Sigmoid colon (tissue), 7 donors: Measurements from ENCODE around the gene QSOX1. TPM values are rescaled to one million over a fixed set of nuclear protein-coding genes. Genes with fewer than 3 reads are reported as not detected.
A peak's percentile ranks its signal among the peaks of the same experiment; 100 is the strongest.

ENCODE experiments used
- DNase-seq: peaks from one replicate; pipeline ENCODE4 v3.0.0-alpha.2; 2019
- H3K27ac ChIP-seq, 4 donors: fragments of 200-600 bp; sonication (generic); one replicate each; pipeline ENCODE4 v1.5.1; 2016 to 2019; ENCODE audit warnings: mild to moderate bottlenecking in 1 of 4
- H3K27me3 ChIP-seq, 3 donors: fragments of 200-600 bp; sonication (generic); one replicate each; pipeline ENCODE4 v1.5.1; 2019; ENCODE audit warnings: mild to moderate bottlenecking in 1 of 3
- H3K36me3 ChIP-seq, 4 donors: fragments of 200-600 bp; sonication (generic); one replicate each; pipeline ENCODE4 v1.5.1; 2016 to 2019
- H3K4me1 ChIP-seq, 4 donors: fragments of 200-600 bp; sonication (generic); one replicate each; pipeline ENCODE4 v1.5.1; 2017 to 2019
- H3K4me3 ChIP-seq, 4 donors: fragments of 200-600 bp; sonication (generic); one replicate each; pipeline ENCODE4 v1.5.1; 2017 to 2019; ENCODE audit warnings: mild to moderate bottlenecking in 2 of 4, moderate library complexity in 1 of 4
- H3K9me3 ChIP-seq, 4 donors: fragments of 200-600 bp in 3 of 4; sonication (generic) in 3 of 4; one replicate each; pipeline versions ENCODE4 v1.5.1 to v1.6.1; 2013 to 2019
- CTCF ChIP-seq, 4 experiments: fragments of 450-650 bp in 3 of 4; fragments of 200-600 bp in 1 of 4; IDR thresholded peaks; one replicate each; pipeline ENCODE4 v1.5.1; 2016 to 2019; ENCODE audit warnings: antibody characterized with exemption in 4 of 4, mild to moderate bottlenecking in 3 of 4, moderate library complexity in 2 of 4
- EP300 ChIP-seq, 4 donors: sonication (generic); formaldehyde crosslinking; IDR thresholded peaks; one replicate each; pipeline ENCODE4 v1.6.1; 2017; ENCODE audit warnings: antibody characterized with exemption in 4 of 4
- POLR2A ChIP-seq, 2 donors: fragments of 450-650 bp; IDR thresholded peaks; one replicate each; pipeline ENCODE4 v1.6.1; 2016; ENCODE audit warnings: antibody characterized with exemption in 2 of 2, mild to moderate bottlenecking in 2 of 2, moderate library complexity in 2 of 2
- POLR2AphosphoS5 ChIP-seq, 4 donors: sonication (generic); formaldehyde crosslinking; IDR thresholded peaks; one replicate each; pipeline ENCODE4 v1.6.1; 2017; ENCODE audit warnings: antibody characterized with exemption in 4 of 4
- WGBS, 2 donors: extraction: QIAGEN DNeasy Blood & Tissue Kit; methylation state at CpG; one replicate each; pipeline ENCODE4 v1.1.7; 2013; 5-methylcytosine and 5-hydroxymethylcytosine counted together
- intact Hi-C: fragments of 100-400 bp; cut with DNase I; formaldehyde crosslinking; loops from one replicate; pipeline ENCODE4 v1.15.1; 2023
- polyA plus RNA-seq, 3 donors: library from polyadenylated mRNA; stranded (reverse); fragments of 200-250 nt; gene quantifications; one replicate each; pipeline ENCODE4 v1.2.3, GENCODE V29; 2013
- total RNA-seq, 4 donors: library from RNA; depleted of rRNA; stranded (reverse); fragments of >200 nt; gene quantifications; one replicate each; pipeline ENCODE4 v1.1.0, GENCODE V29; 2016
- donor health status: healthy with polysubstance abuse.
- donor health status: Bipolar disorder and iron deficiency.
- donor health status: healthy.

The QSOX1 gene
- total and polyA plus RNA-seq, 7 donors: 26.4 to 175 (median 71.9) TPM

- WGBS, 2 donors: 93 to 94% methylated on average over 22 of the region's 22 CpGs
- Histone ChIP-seq H3K4me3 (no peak overlapping the region), H3K27ac (no peak overlapping the region), H3K9me3 (no peaks in the 10 kb centered on the region), H3K36me3 (no peaks in the 10 kb centered on the region), H3K4me1 (no peaks in the 10 kb centered on the region), H3K27me3 (peaks cover 0 to 3% (median 0%) of the 10 kb centered on the region in 3 donors)
- intact Hi-C loops: no loop called here
- TF ChIP-seq POLR2A (IDR thresholded peaks at IDR 0.05) (no peak), POLR2AphosphoS5 (IDR thresholded peaks at IDR 0.05) (no peak), CTCF (IDR thresholded peaks at IDR 0.05) (no peak), EP300 (IDR thresholded peaks at IDR 0.05) (no peak)
- DNase-seq: peak; percentile 36
These were observed 61.4 kb downstream of the QSOX1 start for GRCh38 chr1:180215856-180216625.

GRCh38 chr1:180217006-180217405 is 62.3 kb downstream of the QSOX1 start:
- Histone ChIP-seq H3K27me3 (peaks cover 0 to 3% (median 0%) of the 10 kb centered on the region in 3 donors), H3K4me1 (no peaks in the 10 kb centered on the region), H3K36me3 (no peaks in the 10 kb centered on the region), H3K9me3 (no peaks in the 10 kb centered on the region), H3K27ac (no peak overlapping the region), H3K4me3 (no peak overlapping the region)
- intact Hi-C loops: no loop called here
- TF ChIP-seq POLR2AphosphoS5 (IDR thresholded peaks at IDR 0.05) (no peak), POLR2A (IDR thresholded peaks at IDR 0.05) (no peak)
- WGBS, 2 donors: 82 to 85% methylated on average over 7 of the region's 7 CpGs
- peak; percentile 40 for DNase-seq

GRCh38 chr1:180218806-180219765 is 64.4 kb downstream of the QSOX1 start:
- Histone ChIP-seq H3K36me3 (no peaks in the 10 kb centered on the region), H3K27ac (no peak overlapping the region), H3K9me3 (no peaks in the 10 kb centered on the region), H3K27me3 (peaks cover 0 to 3% (median 0%) of the 10 kb centered on the region in 3 donors), H3K4me3 (no peak overlapping the region), H3K4me1 (no peaks in the 10 kb centered on the region)
- TF ChIP-seq POLR2A (IDR thresholded peaks at IDR 0.05) (no peak), EP300 (IDR thresholded peaks at IDR 0.05) (no peak), CTCF (IDR thresholded peaks at IDR 0.05) (no peak), POLR2AphosphoS5 (IDR thresholded peaks at IDR 0.05) (no peak)
- peak; percentile 50 for DNase-seq
- 86% methylated on average over 20 of the region's 20 CpGs for WGBS, 2 donors
- intact Hi-C loops: no loop called here

GRCh38 chr1:180219776-180220175 is 65.1 kb downstream of the QSOX1 start:
- no peaks in the 10 kb centered on the region for H3K4me1 ChIP-seq
- 85% methylated on average over 11 of the region's 11 CpGs for WGBS, 2 donors
- H3K4me3 ChIP-seq: no peak overlapping the region
- no peak overlapping the region for H3K27ac ChIP-seq
- intact Hi-C loops: no loop called here
- DNase-seq: peak; percentile 58
- no peaks in the 10 kb centered on the region for H3K36me3 ChIP-seq
- TF ChIP-seq POLR2AphosphoS5 (IDR thresholded peaks at IDR 0.05): no peak
- TF ChIP-seq POLR2A (IDR thresholded peaks at IDR 0.05): no peak
- no peak for TF ChIP-seq EP300 (IDR thresholded peaks at IDR 0.05)
- no peak for TF ChIP-seq CTCF (IDR thresholded peaks at IDR 0.05)
- peaks cover 0 to 3% (median 0%) of the 10 kb centered on the region in 3 donors for H3K27me3 ChIP-seq
- no peaks in the 10 kb centered on the region for H3K9me3 ChIP-seq

DNA sequence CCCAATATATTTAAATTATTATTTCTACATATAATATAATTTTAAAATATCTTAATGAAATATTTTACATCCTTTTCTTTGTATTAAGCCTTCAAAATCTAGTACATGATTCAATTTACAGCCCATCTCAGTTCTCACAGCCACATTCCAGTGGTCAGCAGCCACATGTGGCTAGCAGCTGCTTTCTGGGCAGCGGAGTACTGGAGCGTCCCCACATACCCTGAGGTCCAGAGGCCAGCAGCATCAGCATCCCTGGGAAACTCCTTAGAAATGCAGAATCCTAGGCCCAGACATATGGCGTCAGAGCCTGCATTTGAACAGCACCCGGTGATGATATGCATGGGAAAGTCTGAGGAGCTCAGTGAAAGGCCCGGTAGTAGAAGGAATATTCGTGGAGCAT is 66.8 kb downstream of the QSOX1 start:
- Histone ChIP-seq H3K4me3 (no peak overlapping the region), H3K27me3 (peaks cover 0 to 18% (median 13%) of the 10 kb centered on the region in 3 donors), H3K9me3 (no peaks in the 10 kb centered on the region), H3K36me3 (no peaks in the 10 kb centered on the region), H3K4me1 (no peaks in the 10 kb centered on the region), H3K27ac (no peak overlapping the region)
- TF ChIP-seq POLR2A (IDR thresholded peaks at IDR 0.05) (no peak), EP300 (IDR thresholded peaks at IDR 0.05) (no peak), POLR2AphosphoS5 (IDR thresholded peaks at IDR 0.05) (no peak), CTCF (IDR thresholded peaks at IDR 0.05) (no peak)
- intact Hi-C loops: no loop called here
- peak; percentile 33 for DNase-seq
- 90 to 91% methylated on average over 6 of the region's 6 CpGs for WGBS, 2 donors
